ENCODE results near the gene RSPO4. TPM values are rescaled to one million over a fixed set of nuclear protein-coding genes. Genes with fewer than 3 reads are reported as not detected.

The RSPO4 gene
- total RNA-seq, 1 donor from 2014 or later, result 0.94 TPM

- intact Hi-C loops (cut with DNase I), result no loop called here
- DNase-seq (ENCODE audit: low spot score) (no peak), ATAC-seq (no peak)
Observed at GRCh38 chr20:917416-917815, 84.7 kb downstream of the RSPO4 start.

DNA sequence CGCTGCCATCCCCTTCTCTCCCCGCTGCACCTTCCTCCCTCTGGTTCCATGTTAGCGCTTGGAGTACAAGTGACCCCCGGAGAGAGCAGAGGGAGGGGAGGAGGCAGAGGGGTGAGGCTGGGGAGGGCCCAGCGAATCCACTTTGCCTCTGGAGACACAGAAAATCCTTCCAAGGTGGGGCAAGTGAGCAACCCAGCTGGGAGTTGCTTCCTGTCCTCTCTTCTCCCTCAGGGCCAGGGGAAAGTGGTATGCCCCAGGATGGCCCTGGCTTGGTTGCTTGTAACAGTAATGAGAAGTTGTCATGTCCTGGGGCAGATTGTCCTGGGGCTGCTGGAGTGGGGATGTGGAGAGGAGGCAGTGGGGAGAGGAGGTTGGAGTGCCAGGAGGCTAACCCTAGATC, 85.3 kb downstream of the RSPO4 start:
- intact Hi-C loops (cut with DNase I), result no loop called here
- no peak for DNase-seq (ENCODE audit: low spot score)
- ATAC-seq, result no peak

- DNase-seq (ENCODE audit: low spot score) (no peak), ATAC-seq (no peak)
- intact Hi-C loops (cut with DNase I), result no loop called here
Observed at GRCh38 chr20:916125-916799, 85.8 kb downstream of the RSPO4 start, which contains the start of gene ANGPT4. ANGPT4 (minus strand) TSS chr20:916334; CDS start chr20:916214, 120 bp downstream.

DNA sequence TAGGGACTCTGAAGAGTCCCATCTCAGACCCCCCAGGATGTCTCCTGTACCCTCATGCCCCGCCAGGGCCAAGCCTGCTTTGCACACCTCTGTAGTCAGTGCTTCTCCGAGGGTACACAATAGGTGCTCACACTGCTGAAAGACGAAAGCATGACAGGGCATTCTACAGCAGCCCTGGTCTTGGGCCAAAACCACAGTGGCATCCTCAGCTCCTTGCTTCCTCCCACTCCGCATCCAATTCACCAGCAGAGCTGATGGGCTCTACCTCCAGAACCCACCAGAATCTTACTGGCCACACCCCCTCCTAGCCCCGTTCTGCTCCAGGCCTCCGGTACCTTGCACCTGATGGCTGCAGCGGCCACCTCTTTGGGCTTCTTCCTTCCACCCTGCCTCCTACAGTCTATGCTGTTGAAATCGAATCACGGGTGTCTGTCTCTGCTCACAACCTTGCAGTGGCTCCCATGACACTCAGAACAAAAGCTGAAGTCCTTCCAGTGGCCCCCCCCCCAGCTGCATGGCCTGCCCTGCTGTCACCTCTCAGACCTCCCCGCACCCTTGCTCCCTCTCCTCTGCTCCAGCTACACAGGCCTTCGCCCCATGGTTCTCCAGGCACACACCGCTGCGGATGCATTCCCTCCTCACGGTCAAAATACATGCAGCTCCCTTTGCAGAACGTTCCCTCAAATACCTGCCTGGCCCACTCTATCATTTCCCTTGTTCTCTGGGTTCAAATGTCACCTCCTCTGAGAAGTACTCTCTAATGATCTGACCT, 87.2 kb downstream of the RSPO4 start:
- DNase-seq (ENCODE audit: low spot score) (no peak), ATAC-seq (no peak)
- intact Hi-C loops (cut with DNase I), result loop anchor here (1.0 kb wide), 1 partner anchor 63 kb away; no protein-coding TSS in a partner anchor

DNA sequence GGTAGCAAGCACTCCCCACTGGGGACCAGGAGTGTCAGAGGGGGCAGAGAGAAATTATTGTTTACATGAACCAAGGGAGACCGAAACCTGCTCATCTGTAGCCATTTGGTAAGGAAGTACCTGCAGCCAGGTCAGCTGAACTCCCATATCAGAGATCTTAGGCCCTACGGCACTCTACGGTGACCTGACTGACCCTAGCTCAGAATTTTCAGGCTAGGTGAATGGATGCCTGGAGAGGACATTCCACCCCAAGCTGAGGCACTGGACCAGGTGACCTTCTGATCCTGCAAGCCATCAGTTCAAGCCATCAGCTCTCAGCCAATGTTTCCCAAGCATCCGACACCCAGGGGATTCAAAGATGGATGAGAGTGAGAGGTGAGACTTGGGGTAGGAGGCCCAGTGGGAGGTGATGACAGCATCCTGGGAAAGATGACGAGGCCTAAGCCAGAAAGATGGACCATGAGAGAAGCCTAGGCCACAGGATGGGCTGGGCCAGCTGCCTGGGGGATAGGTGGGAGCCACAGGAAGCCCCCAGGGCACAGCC, 88.7 kb downstream of the RSPO4 start:
- ATAC-seq, result no peak
- DNase-seq (ENCODE audit: low spot score), result no peak
- intact Hi-C loops (cut with DNase I), result no loop called here

GRCh38 chr20:911882-912600, 90.1 kb downstream of the RSPO4 start:
- ATAC-seq (no peak), DNase-seq (ENCODE audit: low spot score) (no peak)
- intact Hi-C loops (cut with DNase I), result no loop called here

GRCh38 chr20:910870-911770, 91.0 kb downstream of the RSPO4 start:
- DNase-seq (ENCODE audit: low spot score), result no peak
- intact Hi-C loops (cut with DNase I), result no loop called here
- peak; percentile 81 for ATAC-seq

DNA sequence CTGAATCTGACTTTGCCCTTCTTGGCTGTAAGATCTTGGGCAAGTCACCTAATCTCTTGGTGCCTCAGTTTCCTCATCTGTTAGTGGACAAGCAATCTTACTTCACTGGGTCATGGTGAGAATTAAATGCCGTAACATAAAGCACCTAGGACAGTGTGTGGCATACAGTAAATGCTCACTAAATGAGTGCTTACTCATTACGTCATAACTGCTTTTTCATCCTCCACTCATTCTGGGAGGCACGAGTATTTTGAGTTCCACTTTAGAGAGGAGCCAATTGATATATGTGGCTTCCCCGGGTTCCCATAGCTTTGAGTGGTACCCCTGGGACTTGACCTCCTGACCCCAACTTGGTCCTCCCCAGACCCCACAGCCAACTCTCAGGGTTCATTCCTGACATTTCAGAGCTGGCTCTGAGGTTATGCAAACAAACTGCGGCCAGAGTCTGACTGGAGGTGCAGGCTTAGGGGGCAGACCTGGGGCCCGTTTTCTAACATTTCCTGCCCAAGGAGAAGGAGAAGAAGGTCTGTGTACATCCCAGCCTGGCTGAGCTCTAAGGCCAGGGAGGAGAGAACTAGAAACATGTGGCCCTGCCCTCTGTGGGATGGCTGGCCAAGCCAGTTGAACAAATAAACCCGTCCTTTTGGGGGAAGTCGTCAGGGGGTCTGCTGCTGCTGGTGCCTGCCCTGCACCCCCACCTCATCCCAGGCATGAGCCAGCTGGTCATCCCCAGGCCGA, 91.8 kb downstream of the RSPO4 start:
- ATAC-seq (peak; percentile 80), DNase-seq (ENCODE audit: low spot score) (no peak)
- intact Hi-C loops (cut with DNase I), result no loop called here

DNA sequence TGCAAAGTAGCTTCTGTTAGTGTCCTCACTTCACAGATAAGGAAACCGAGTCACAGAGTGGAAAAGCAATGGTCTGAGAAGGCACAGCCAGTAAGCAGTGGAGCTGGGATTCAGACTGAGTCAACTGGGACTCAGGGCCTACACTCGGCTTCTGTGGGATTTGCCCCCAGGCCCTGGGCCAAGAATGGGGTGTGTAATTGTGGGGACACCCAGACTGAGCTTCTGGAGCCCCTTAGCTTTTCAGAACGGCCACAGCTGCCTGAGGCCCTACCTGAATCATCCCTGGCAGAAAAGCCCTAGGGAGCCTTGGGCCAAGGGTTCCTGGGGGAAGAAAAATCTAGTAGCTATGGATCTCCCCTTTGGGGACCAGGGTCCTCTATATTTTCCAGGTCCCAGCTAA, 92.5 kb downstream of the RSPO4 start:
- intact Hi-C loops (cut with DNase I), result no loop called here
- DNase-seq (ENCODE audit: low spot score), result no peak
- no peak for ATAC-seq

Other genes with a start within 250 kb of the RSPO4 start
- 1.4 TPM for gene SLC52A3, start 233.8 kb downstream of the RSPO4 start, total RNA-seq
- 4.2 TPM for gene FAM110A, start 168.6 kb downstream of the RSPO4 start, total RNA-seq
- 0.27 TPM for gene ANGPT4, start 86.0 kb downstream of the RSPO4 start, total RNA-seq
- 187 TPM for gene PSMF1, start 116.3 kb upstream of the RSPO4 start, total RNA-seq
- 7.1 TPM for gene TMEM74B, start 182.7 kb upstream of the RSPO4 start, total RNA-seq
- gene C20orf202, start 201.1 kb upstream of the RSPO4 start, total RNA-seq, result 0.80 TPM
- not detected for gene RAD21L1, start 223.7 kb upstream of the RSPO4 start, total RNA-seq